ENCODE results near the gene PHKB.

Gene PHKB

DNA sequence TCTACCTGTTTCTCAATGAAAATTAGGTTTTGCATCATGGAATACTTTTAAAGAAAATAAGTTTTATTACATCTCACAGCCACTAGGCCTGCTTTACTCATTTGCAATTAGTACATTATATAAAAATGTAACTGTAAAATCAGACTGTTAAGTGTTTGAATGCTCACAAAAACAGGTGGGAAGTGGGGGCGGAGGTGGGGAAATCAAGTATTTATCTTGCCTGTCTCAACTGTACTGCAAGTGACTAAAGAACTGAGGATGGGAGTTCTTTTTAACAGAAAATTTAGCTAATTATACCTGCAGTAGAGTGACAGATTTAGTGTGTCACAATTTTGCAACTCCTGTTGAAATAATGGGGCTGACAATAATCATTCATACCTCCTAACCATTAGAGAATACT, 34.3 kb upstream of the PHKB start:
- TF ChIP-seq NFIC (IDR thresholded peaks at IDR 0.05) (no peak), FOXM1 (IDR thresholded peaks at IDR 0.05; ENCODE audit: borderline replicate concordance, low read depth) (no peak), YY1 (IDR thresholded peaks at IDR 0.05; ENCODE audit: low read depth) (no peak), CEBPB (IDR thresholded peaks at IDR 0.05) (no peak), CREB1 (IDR thresholded peaks at IDR 0.05; ENCODE audit: low read depth) (no peak), TAF1 (IDR thresholded peaks at IDR 0.05; ENCODE audit: low read depth) (no peak), EGR1 (IDR thresholded peaks at IDR 0.05) (no peak), RAD21 (IDR thresholded peaks at IDR 0.05; ENCODE audit: low read depth) (no peak), ZBTB7A (IDR thresholded peaks at IDR 0.05; ENCODE audit: low read depth) (no peak), EP300 (IDR thresholded peaks at IDR 0.05; ENCODE audit: borderline replicate concordance) (no peak), TCF12 (IDR thresholded peaks at IDR 0.05; ENCODE audit: low read depth) (no peak), TEAD4 (IDR thresholded peaks at IDR 0.05) (no peak)
- TF ChIP-seq, protein P1, sequence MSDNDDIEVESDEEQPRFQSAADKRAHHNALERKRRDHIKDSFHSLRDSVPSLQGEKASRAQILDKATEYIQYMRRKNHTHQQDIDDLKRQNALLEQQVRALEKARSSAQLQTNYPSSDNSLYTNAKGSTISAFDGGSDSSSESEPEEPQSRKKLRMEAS (IDR thresholded peaks at IDR 0.05), result no peak
- TF ChIP-seq, protein P2, sequence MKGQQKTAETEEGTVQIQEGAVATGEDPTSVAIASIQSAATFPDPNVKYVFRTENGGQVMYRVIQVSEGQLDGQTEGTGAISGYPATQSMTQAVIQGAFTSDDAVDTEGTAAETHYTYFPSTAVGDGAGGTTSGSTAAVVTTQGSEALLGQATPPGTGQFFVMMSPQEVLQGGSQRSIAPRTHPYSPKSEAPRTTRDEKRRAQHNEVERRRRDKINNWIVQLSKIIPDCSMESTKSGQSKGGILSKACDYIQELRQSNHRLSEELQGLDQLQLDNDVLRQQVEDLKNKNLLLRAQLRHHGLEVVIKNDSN (IDR thresholded peaks at IDR 0.05), result no peak
- TF ChIP-seq, protein P3, sequence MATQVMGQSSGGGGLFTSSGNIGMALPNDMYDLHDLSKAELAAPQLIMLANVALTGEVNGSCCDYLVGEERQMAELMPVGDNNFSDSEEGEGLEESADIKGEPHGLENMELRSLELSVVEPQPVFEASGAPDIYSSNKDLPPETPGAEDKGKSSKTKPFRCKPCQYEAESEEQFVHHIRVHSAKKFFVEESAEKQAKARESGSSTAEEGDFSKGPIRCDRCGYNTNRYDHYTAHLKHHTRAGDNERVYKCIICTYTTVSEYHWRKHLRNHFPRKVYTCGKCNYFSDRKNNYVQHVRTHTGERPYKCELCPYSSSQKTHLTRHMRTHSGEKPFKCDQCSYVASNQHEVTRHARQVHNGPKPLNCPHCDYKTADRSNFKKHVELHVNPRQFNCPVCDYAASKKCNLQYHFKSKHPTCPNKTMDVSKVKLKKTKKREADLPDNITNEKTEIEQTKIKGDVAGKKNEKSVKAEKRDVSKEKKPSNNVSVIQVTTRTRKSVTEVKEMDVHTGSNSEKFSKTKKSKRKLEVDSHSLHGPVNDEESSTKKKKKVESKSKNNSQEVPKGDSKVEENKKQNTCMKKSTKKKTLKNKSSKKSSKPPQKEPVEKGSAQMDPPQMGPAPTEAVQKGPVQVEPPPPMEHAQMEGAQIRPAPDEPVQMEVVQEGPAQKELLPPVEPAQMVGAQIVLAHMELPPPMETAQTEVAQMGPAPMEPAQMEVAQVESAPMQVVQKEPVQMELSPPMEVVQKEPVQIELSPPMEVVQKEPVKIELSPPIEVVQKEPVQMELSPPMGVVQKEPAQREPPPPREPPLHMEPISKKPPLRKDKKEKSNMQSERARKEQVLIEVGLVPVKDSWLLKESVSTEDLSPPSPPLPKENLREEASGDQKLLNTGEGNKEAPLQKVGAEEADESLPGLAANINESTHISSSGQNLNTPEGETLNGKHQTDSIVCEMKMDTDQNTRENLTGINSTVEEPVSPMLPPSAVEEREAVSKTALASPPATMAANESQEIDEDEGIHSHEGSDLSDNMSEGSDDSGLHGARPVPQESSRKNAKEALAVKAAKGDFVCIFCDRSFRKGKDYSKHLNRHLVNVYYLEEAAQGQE (IDR thresholded peaks at IDR 0.05; ENCODE audit: low read depth), result no peak

DNA sequence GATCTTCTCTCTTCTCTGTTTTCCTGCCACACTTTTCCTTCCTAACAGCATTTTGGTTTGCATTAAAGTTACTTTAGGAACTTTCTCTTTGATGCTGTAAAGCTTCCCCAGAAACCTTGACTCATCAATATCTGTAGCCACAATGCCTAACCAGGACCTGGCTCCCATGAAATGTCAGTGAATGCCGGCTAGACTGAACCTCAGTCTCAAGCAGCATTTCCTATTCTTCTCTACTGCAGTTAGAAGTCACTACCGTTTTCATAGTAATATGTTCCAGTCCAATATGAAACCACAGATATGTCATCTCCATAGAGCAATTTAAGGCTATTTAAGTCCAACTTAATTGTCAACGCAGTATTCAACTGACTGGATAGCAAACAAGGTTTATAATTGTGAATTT, 29.2 kb upstream of the PHKB start:
- TF ChIP-seq YY1 (IDR thresholded peaks at IDR 0.05; ENCODE audit: low read depth), result no peak
- TF ChIP-seq TEAD4 (IDR thresholded peaks at IDR 0.05), result no peak
- no peak for TF ChIP-seq ZBTB7A (IDR thresholded peaks at IDR 0.05; ENCODE audit: low read depth)
- TF ChIP-seq RAD21 (IDR thresholded peaks at IDR 0.05; ENCODE audit: low read depth), result no peak
- no peak for TF ChIP-seq CREB1 (IDR thresholded peaks at IDR 0.05; ENCODE audit: low read depth)
- no peak for TF ChIP-seq EP300 (IDR thresholded peaks at IDR 0.05; ENCODE audit: borderline replicate concordance)

DNA sequence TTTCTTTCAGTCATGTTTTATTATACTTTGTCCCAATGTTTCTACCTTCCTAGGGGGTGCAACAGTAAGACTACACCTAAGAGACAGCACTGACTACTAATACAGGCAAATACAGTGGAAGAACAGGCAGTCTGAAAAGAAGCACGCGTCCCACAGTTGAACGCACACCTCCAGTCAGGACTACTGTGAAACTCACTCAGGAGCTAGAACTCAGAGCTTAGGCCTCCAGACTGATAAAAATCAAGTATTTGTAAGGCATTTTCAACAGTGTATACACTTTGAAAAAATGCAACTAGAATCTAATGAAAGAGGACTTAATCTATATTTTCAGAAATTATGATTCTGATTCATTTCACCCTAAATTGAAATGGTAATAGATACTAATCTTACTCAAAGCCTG, 14.7 kb upstream of the PHKB start:
- TF ChIP-seq CREB1 (IDR thresholded peaks at IDR 0.05; ENCODE audit: low read depth) (no peak), TEAD4 (IDR thresholded peaks at IDR 0.05) (no peak), EP300 (IDR thresholded peaks at IDR 0.05; ENCODE audit: borderline replicate concordance) (no peak), CEBPB (IDR thresholded peaks at IDR 0.05) (no peak)

DNA sequence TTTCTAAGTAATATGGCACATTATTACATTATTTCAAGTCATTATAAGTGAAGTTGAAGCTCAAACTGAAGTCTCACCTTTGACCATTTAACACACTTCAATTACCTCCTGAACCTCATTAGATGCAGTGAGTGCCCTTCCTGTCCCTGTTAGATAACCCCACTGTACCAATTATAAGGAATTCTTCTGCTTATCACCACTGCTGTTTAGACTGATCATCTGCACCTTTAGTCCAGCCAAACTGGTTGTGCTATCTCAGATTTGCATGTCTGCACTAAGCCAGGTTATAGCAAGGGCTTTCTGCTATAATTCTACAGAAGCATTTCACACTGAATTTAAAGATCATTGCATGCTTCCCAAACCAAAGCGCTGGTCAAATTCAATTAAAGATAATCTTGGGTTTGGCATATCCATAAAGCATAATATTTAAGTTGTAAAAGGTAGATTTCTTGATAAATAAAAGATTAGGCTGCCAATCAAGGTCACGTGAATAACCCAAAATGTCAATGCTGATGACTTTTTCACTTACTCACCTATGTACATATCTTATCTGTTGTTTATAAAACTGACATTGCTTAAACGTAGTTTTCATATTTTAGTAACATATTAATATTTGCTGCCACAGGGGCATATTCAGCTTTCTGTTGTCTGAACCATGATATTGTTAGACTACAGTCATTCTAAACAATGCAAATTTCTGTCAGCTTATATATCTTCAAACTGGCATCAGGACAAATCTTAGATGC, 12.1 kb upstream of the PHKB start:
- TF ChIP-seq, protein P3 (IDR thresholded peaks at IDR 0.05; ENCODE audit: low read depth), result no peak
- TF ChIP-seq YY1 (IDR thresholded peaks at IDR 0.05; ENCODE audit: low read depth), result no peak
- TF ChIP-seq, protein P1 (IDR thresholded peaks at IDR 0.05), result no peak
- TF ChIP-seq ZBTB7A (IDR thresholded peaks at IDR 0.05; ENCODE audit: low read depth), result no peak
- TF ChIP-seq TEAD4 (IDR thresholded peaks at IDR 0.05), result no peak
- no peak for TF ChIP-seq TAF1 (IDR thresholded peaks at IDR 0.05; ENCODE audit: low read depth)
- TF ChIP-seq TCF12 (IDR thresholded peaks at IDR 0.05; ENCODE audit: low read depth), result no peak
- TF ChIP-seq NFIC (IDR thresholded peaks at IDR 0.05), result no peak
- TF ChIP-seq EGR1 (IDR thresholded peaks at IDR 0.05), result no peak
- TF ChIP-seq FOXM1 (IDR thresholded peaks at IDR 0.05; ENCODE audit: borderline replicate concordance, low read depth), result no peak
- TF ChIP-seq EP300 (IDR thresholded peaks at IDR 0.05; ENCODE audit: borderline replicate concordance), result no peak
- TF ChIP-seq CREB1 (IDR thresholded peaks at IDR 0.05; ENCODE audit: low read depth), result no peak
- TF ChIP-seq RAD21 (IDR thresholded peaks at IDR 0.05; ENCODE audit: low read depth), result no peak
- no peak for TF ChIP-seq CEBPB (IDR thresholded peaks at IDR 0.05)
- TF ChIP-seq, protein P2 (IDR thresholded peaks at IDR 0.05), result no peak

DNA sequence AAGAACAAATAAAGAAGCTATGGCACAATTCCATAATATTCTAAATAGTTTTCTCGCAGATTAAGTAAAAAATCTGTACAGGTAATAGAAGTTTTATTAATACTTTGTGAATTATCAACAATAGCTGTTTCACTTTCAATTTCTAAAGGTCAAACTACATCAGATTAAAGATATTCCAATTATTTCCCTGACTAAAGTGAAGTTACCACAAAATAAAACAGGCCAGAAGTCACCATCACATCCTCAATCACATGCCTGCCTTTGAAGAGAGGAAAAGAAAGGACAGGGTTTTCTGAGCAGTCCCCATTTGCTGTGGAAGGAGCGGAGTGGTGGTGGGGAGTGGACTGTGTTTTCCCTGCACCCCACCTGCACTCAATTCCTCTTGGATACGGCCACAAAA, 11.3 kb upstream of the PHKB start:
- TF ChIP-seq CEBPB (IDR thresholded peaks at IDR 0.05) (no peak), RAD21 (IDR thresholded peaks at IDR 0.05; ENCODE audit: low read depth) (no peak), EP300 (IDR thresholded peaks at IDR 0.05; ENCODE audit: borderline replicate concordance) (no peak), TAF1 (IDR thresholded peaks at IDR 0.05; ENCODE audit: low read depth) (no peak), YY1 (IDR thresholded peaks at IDR 0.05; ENCODE audit: low read depth) (no peak), TEAD4 (IDR thresholded peaks at IDR 0.05) (no peak), ZBTB7A (IDR thresholded peaks at IDR 0.05; ENCODE audit: low read depth) (no peak), TCF12 (IDR thresholded peaks at IDR 0.05; ENCODE audit: low read depth) (no peak), NFIC (IDR thresholded peaks at IDR 0.05) (no peak), FOXM1 (IDR thresholded peaks at IDR 0.05; ENCODE audit: borderline replicate concordance, low read depth) (no peak), EGR1 (IDR thresholded peaks at IDR 0.05) (no peak), CREB1 (IDR thresholded peaks at IDR 0.05; ENCODE audit: low read depth) (no peak)
- TF ChIP-seq, protein P3 (IDR thresholded peaks at IDR 0.05; ENCODE audit: low read depth), result no peak
- TF ChIP-seq, protein P2 (IDR thresholded peaks at IDR 0.05), result no peak
